Stimulated activated CD4-positive, alpha-beta T cell treated with anti-CD3 and anti-CD28 coated beads, Interleukin-1b, Interleukin-23, amount 100 ng/mL, for 1 hour (primary cell): ENCODE measurements around the gene SFXN5.

ENCODE experiments used
- DNase-seq, 2 donors: peaks; one replicate each; pipeline ENCODE4 v3.0.0-alpha.2; 2020; ENCODE audit warnings: low read depth in 2 of 2

SFXN5 gene

DNA sequence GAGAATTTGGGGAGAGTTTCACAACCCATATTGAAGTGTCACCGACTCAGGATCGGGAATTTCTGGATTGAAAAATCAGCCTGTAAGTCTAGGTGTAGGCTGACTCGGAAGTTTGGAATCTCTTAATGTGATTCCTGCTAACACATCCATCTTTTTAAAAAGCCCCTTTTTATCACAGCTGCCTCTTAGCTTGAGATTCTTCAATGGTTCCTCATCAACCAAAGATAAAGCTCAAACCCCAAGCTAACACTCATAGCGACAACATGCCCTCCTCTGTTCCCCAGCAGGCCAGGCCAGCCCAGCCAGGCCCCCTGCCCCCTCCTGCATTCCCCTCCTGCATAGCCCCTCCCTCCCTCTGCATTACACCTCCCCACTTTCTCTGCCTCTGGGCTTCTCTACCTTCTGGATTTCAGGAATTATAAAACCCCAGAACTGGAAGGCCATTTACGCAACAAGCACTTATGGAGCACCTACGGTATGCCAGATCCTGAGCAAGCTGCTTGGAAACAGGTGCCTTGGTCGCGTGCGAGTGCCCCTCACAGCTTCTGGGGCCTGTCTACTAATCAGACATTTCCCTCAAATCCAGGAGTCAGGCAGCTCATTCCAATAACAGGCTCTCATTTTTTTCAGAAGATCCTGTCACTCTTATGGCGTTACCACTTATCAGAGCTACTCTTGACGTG, 90.8 kb downstream of the SFXN5 start:
- DNase-seq, result no peak

DNA sequence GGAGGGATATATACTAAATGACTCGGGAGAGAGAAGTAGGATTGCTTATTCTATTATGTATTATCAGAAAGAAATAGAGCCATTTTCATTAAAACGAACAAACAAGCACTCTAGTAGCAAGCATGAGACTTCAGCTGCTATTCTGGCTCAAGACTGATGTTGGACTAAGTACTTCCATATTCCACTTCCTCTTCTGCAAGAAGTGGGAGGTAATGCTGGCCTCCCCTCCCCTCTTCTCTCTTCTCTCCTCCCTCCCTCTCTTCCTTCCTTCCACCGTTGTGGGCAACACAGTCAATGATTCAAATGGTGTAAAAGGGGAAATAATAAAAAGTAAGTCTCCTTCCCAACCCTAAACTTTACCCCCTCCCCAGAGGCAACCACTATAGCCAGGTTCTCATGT, 91.6 kb downstream of the SFXN5 start:
- DNase-seq, result no peak

- no peak for DNase-seq
These were observed 96.5 kb downstream of the SFXN5 start for GRCh38 chr2:72975017-72975416.

DNA sequence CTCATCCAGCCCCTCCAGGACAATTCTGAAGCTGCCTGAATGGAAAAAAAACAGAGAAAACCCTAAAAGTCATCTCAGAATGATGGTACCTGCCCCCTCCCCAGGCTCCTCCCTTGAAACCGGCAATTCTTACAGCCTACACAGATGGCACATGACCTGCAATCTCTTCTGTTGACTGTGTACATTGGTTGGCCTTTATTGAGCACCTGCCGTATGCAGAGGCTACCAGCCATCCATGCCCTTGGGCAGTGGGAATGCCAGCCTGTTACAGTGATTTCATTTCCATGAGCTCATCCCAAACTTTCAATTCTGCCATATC, 97.1 kb downstream of the SFXN5 start:
- DNase-seq, result no peak

DNA sequence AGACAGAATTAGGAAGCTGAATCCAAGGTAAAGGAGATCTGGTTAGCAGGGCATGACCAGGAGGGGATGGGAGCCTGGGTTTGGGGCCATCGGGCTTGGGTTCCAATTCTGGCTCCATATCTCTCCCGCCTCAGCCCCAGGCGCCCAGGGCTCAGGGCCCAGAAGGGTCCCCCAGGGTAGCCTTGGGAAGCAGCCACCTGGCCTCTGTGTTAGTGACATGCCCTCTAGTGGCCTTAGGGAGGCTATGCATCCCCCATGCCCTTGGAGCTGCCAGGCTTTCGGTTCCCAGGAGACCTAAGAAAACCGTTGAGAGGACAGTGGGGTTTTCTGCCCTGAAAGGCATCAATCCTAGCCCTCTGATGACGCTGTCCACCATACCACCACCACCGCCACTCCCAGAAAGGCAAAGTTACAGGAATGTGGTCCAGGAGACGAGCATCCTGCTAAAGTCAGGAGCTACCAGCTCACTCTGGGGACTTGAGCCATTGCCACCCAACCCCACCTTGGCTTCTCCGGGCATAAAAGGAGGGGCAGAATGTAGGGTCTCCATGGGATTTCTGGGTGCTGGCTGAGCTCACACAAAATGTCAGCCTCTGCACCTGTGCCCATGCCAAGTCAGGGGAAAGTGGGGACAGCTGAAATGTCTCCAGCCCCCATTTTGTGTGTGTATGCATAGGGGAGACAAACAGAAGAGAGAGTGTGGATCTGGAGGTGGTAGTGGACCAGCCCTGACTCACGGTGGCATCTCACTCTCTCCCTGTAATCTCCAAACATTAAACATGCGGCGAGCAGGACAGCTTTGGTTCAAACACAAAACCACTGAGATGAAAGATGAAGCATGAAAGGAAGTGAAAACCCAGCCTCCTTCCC, 97.7 kb downstream of the SFXN5 start:
- no peak for DNase-seq

- no peak for DNase-seq
These were observed 98.4 kb downstream of the SFXN5 start for GRCh38 chr2:72973137-72973535.

DNA sequence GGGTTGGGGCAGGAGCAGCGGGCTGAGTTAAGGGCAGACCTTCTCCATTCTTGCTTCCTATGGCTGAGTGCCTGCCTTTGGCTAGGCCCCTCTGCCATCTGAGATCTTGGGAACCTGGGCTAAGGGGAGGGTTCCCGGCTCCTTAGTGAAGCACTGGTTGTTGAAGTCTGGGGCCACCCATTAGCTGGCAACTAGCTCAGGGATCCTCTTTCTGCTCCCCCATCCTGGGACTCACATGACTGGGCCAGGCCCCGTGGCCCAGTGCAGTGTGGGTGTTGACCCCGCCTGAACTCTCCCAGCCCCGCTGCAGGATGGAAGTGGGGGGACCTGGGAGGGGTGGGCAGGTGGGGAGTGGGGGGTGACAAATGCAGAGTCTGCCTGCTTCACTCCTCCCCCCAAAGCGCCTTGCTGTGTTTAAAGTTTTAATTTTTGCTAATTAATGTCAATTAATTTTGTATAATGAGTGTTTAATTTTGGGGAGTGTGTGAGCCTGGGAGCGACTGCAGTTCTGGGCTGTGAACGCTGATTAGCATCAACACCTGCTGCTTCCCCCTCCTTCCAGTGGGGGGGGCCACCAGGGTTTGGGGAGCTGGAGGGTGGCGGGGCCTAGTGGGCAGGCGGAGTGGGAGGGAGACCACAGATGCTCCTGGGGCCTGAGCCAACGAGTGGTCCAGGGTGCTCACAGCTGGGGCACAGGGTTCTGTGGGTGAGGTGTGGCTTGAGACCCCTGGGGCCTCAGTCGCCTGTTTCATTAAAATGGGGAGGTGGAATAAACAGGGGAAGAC, 99.0 kb downstream of the SFXN5 start:
- no peak for DNase-seq

DNA sequence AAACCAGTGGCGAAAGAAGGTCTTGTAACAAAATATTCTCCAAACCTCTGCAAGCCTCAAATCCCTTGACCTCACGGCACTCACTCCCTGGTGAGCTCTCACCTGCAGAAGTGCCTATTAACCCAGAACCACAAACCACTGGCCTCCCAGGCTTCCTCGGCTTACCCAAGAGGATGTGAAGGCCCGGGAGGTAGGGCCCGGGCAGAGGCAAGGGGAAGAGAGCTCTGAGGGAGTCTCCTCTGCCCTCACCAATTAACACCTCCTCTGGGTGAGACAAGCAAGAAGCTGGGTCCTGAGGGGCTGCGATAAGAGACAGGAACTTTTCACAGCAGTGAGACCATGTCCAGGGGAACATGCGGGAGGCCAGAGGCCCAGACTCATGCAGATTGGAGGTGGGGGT, 100.5 kb downstream of the SFXN5 start:
- no peak for DNase-seq

GRCh38 chr2:72969706-72970105, 101.8 kb downstream of the SFXN5 start:
- no peak for DNase-seq

- DNase-seq, result no peak
These were observed 103.2 kb downstream of the SFXN5 start for GRCh38 chr2:72968286-72968685.

- DNase-seq, result no peak
These were observed 105.6 kb downstream of the SFXN5 start for GRCh38 chr2:72965770-72966450.

DNA sequence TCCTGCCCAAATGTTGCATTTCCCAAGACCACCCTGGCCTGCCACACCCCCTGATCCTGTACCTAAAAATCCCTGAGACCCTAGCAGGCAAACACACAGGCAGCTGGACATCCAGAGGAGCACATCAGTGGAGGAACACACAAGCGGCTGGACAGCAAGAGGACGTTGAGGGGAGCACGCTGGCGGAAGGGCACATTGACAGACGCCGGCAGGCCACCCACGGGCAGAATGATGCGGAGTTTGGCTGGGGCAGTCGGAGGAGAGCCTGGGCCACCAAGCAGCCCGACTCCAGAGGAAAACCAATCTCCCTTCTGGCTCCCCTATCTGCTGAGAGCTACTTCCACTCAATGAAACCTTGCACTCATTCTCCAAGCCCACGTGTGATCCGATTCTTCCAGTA, 106.5 kb downstream of the SFXN5 start:
- DNase-seq, result no peak

- no peak for DNase-seq
These were observed 107.4 kb downstream of the SFXN5 start for GRCh38 chr2:72964146-72964525.

GRCh38 chr2:72963423-72964145, 107.9 kb downstream of the SFXN5 start:
- DNase-seq, result no peak

GRCh38 chr2:72962911-72963310, 108.6 kb downstream of the SFXN5 start:
- DNase-seq, result no peak

- no peak for DNase-seq
These were observed 109.6 kb downstream of the SFXN5 start for GRCh38 chr2:72961853-72962468.

- no peak for DNase-seq
These were observed 110.3 kb downstream of the SFXN5 start for GRCh38 chr2:72961036-72961720.

DNA sequence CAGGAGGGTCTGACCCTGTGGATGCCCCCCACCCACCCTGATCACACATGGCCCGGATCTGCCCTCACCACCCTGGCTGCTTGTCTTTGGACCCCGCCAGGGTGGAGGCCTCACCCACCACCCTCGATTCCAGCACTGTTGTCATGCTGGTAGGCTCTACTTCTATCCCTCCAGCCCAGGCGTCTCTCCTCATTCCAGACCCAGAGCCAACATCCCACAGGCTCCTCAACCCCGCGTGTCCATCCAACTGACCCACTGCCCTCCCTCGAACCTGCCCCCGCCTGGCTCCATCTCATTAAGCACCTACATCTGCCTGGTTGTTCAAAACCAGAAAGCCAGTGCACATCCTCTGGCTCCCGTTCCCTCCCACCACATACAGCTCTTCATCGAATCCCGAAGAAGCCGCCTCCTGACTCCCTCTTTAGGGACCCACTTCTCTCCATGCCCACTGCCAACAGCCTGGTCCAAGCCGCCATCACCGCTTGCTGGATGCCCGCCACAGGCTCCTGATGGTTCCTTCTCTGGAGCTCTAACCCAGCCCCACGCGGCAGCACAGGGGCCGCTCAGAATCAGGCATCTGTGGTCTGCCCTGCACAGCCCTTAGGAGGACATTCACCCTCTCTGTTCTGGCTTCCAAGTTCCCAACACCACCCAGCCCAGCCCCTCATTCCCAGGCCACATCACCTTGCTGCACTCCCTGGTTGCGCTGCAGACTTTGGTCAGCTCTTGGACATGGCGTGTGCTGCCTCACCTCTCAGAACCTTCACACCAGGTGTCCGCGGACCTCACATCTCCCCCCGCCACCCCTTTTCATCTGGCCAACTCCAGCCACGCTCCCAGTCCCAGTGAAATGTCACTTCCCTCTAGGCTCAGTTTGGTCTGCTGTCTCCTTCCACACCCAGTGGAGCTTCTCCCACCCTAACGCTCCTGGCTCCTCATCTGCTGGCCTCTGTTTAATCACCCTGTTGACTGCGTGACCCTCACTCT, 111.2 kb downstream of the SFXN5 start:
- no peak for DNase-seq

DNA sequence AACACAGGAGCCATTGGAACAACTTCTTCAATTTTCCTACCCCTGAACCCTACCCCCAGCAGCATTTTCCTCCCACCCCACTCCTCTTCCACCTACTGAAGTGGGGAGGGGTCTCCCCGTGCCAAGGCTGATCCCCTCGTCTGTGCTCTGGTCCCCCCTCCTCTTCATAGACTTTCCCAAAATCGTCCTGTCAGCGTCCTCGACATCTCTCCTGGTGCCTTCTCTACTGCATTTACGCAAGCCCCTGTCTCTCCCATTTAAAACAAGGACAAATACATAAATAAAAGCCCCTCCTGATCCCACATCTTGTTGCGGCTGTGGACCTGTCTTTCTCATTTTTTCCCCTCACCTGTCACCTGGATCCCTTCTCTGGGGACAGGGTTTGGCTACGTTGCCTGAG, 112.0 kb downstream of the SFXN5 start:
- no peak for DNase-seq
